GM18511 (cell line): ENCODE data around the gene RAB10.
"Not testable (repeated sequence)": the region's sequence is repeated elsewhere in the genome, so short reads cannot be mapped to it uniquely, and the experiment has no call there.

Experiments used
- ATAC-seq: cut with Tn5 transposase; IDR thresholded peaks from one replicate; pipeline ENCODE4 v1.9.1; 2021; ENCODE audit warnings: mild to moderate bottlenecking, moderate library complexity; ENCODE audit not compliant: unreplicated experiment

The RAB10 gene

GRCh38 chr2:26086779-26087178 is 52.9 kb downstream of the RAB10 start:
- ATAC-seq: no peak

- no peak for ATAC-seq
Observed at GRCh38 chr2:26088038-26088643, 54.3 kb downstream of the RAB10 start.

- ATAC-seq: not testable (repeated sequence)
Observed at GRCh38 chr2:26088931-26089330, 55.0 kb downstream of the RAB10 start.

GRCh38 chr2:26089337-26089736 is 55.5 kb downstream of the RAB10 start:
- no peak for ATAC-seq

- ATAC-seq: no peak
Observed at GRCh38 chr2:26095758-26096157, 61.9 kb downstream of the RAB10 start.

- ATAC-seq: no peak
Observed at GRCh38 chr2:26099933-26100332, 66.0 kb downstream of the RAB10 start.

- ATAC-seq: no peak
Observed at GRCh38 chr2:26100384-26100783, 66.5 kb downstream of the RAB10 start.

GRCh38 chr2:26103752-26104151 is 69.9 kb downstream of the RAB10 start:
- no peak for ATAC-seq

- not testable (repeated sequence) for ATAC-seq
Observed at GRCh38 chr2:26108701-26109100, 74.8 kb downstream of the RAB10 start.

GRCh38 chr2:26112201-26112600 is 78.3 kb downstream of the RAB10 start:
- ATAC-seq: no peak

DNA sequence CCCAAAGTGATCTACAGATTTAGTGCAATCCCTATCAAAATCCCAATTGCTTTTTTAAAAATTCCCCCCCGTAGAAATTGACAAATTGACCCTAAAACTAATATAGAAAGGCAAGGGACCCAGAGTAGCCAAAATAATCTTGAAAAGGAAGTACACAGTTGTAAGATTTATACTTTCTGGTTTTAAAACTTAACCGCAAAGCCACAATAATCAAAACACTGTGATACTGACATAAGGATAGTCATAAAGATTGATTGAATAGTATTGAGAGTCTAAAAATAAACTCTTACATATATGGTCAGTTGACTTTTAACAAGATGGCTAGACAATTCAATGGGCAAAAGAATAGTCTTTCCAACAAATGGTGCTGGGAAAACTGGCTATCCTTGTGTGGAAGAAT is 80.3 kb downstream of the RAB10 start:
- ATAC-seq: no peak

DNA sequence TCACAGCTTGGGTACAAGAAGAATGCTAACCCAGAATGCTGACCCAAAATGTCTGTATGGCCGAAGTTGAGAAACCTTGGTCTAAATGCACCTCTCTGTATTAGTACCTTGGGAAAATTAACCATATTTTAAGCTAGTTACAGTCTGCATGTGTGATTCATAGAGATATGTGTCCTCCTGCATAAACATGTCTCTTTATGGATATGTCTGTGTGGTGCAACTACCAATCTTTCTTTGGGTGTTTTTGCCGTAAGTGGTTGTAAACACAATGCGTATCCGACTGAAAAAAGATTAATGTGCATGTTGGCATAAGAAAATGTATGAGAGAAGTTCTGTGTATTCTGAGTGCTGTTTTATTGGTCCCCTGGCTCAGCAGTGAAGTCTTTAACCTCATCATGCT is 84.8 kb downstream of the RAB10 start:
- ATAC-seq: no peak

DNA sequence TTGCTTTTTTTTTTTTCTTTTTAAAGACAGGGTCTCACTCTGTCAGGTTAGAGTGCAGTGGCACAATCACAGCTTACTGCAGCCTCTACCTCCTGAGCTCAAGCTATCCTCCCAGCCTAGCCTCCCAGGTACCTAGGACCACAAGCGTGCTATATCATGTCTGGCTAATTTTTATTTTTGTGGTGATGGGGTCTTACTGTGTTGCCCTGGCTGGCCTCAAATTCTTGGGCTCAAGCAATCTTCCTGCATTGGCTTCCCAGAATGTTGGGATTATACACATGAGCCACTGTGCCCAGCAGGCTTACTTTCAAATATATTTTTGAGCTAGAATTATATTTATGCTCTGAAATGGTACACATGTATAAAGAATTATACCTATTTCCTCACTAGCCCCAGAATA is 85.6 kb downstream of the RAB10 start:
- no peak for ATAC-seq

DNA sequence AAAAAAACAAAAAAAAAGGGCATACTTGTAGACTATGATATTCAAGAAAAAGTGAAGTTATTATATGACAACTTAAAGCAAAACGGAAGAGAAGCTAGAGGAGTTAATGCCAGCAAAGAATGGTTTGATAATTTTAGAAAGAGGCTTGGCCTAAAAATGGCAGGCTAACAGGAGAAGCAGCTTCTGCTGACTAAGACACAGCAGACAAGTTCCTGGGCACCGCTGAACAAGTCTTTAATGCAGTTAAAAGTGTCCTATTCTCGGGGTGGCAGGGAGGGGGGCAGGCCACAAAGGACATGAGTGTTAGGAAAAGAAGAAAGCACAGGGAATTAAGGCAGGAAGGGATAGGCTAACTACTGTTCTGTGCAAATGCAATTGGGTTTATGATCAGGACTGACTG is 88.7 kb downstream of the RAB10 start:
- ATAC-seq: no peak

DNA sequence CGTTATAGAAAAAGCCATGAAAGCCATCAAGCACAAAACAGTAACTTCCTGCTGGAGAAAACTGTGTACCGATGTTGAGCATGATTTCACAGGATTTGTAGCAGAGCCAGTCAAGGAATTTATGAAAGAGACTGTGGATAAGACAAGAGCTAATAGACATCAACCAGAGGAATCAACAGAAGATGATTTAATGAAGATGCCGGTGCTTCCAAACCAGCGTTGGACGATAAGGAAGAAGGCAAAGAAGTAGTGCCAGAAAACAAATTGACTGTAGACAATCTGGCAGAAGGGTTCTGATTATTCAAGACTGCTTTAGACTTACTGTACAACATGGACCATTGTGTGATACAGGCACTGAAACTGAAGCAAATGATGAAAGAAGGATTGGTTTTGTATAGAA is 89.5 kb downstream of the RAB10 start:
- no peak for ATAC-seq

GRCh38 chr2:26126074-26126473 is 92.2 kb downstream of the RAB10 start:
- ATAC-seq: no peak

DNA sequence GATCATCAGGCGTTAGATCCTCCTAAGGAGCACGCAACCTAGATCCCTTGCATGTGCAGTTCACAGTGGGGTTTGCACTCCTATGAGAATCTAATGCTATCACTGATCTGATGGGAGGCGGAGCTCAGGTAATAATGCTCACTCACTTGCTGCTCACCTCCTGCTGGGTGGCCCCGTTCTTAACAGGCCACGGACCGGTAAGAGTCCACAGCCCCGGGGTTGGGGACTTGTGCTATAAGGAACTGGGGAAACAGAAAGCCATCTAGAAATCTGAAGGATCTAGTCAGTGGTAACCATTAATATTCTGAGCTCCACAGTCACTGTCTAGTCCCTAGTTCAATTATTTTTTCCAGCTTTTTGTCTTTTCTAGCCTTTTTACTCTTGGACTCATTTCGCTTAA is 94.3 kb downstream of the RAB10 start:
- no peak for ATAC-seq

DNA sequence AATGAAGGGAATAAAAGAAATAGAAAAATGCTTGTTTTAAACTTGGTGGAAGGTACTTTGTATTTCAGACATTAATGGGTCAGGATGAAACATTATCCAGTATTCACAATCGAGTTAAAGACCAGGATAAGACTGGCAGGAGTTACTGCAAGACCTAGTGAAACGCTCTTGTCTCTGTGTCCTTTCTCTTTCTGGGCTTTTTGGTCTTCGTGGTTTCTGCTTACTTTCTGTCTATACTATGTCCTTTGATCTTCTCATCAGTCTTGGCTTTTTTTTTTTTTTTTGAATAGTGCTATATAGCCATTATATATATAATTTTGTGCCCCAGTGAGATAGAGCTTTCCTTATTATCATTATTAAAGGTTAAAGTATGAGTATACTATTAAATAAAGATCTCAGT is 96.9 kb downstream of the RAB10 start:
- ATAC-seq: no peak

- no peak for ATAC-seq
Observed at GRCh38 chr2:26136451-26136850, 102.6 kb downstream of the RAB10 start.

- no peak for ATAC-seq
Observed at GRCh38 chr2:26139269-26140183, 105.6 kb downstream of the RAB10 start.

- no peak for ATAC-seq
Observed at GRCh38 chr2:26141145-26141769, 107.4 kb downstream of the RAB10 start.

GRCh38 chr2:26144031-26144430 is 110.1 kb downstream of the RAB10 start:
- ATAC-seq: no peak
